ENCODE results near the gene KRT86.

- TF ChIP-seq ZNF18 (tag by site-specific recombination; IDR thresholded peaks at IDR 0.05) (no peak), CTCF (tag by site-specific recombination; IDR thresholded peaks at IDR 0.05) (no peak), ZNF501 (tag by site-specific recombination; IDR thresholded peaks at IDR 0.05) (no peak), ZBTB21 (tag by site-specific recombination; IDR thresholded peaks at IDR 0.05) (no peak), ZNF561 (tag by site-specific recombination; IDR thresholded peaks at IDR 0.05; ENCODE audit: borderline replicate concordance) (no peak)
These were observed 43.8 kb upstream of the KRT86 start for GRCh38 chr12:52230364-52231281.
